ENCODE measurements around the gene EHMT1.

- TF ChIP-seq CTCF (IDR thresholded peaks at IDR 0.05), result no peak
- no peak for TF ChIP-seq EZH2 (IDR thresholded peaks at IDR 0.05; ENCODE audit: borderline replicate concordance, insufficient read depth, low read depth, low read length, poor library complexity, severe bottlenecking)
These were observed 246.9 kb downstream of the EHMT1 start for GRCh38 chr9:137865581-137866145.
